ENCODE data around the gene KRTAP5-1.
"Not testable (repeated sequence)": the region's sequence is repeated elsewhere in the genome, so short reads cannot be mapped to it uniquely, and the experiment has no call there.

Gene KRTAP5-1

GRCh38 chr11:1586699-1587098 is 1.6 kb upstream of the KRTAP5-1 start:
- no peak overlapping the region for H3K4me3 ChIP-seq (replicated peaks; ENCODE audit: low read depth, low read length)
- DNase-seq (ENCODE audit: extremely low read depth, insufficient read length), result no peak
- H3K36me3 ChIP-seq (ENCODE audit: control insufficient read depth, insufficient read depth, low read length), result no peaks in the 10 kb centered on the region
- TF ChIP-seq, protein P1, sequence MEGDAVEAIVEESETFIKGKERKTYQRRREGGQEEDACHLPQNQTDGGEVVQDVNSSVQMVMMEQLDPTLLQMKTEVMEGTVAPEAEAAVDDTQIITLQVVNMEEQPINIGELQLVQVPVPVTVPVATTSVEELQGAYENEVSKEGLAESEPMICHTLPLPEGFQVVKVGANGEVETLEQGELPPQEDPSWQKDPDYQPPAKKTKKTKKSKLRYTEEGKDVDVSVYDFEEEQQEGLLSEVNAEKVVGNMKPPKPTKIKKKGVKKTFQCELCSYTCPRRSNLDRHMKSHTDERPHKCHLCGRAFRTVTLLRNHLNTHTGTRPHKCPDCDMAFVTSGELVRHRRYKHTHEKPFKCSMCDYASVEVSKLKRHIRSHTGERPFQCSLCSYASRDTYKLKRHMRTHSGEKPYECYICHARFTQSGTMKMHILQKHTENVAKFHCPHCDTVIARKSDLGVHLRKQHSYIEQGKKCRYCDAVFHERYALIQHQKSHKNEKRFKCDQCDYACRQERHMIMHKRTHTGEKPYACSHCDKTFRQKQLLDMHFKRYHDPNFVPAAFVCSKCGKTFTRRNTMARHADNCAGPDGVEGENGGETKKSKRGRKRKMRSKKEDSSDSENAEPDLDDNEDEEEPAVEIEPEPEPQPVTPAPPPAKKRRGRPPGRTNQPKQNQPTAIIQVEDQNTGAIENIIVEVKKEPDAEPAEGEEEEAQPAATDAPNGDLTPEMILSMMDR (IDR thresholded peaks at IDR 0.05; ENCODE audit: insufficient read depth, low read length, poor library complexity, severe bottlenecking), result no peak
- H3K27me3 ChIP-seq (replicated peaks; ENCODE audit: control insufficient read depth, insufficient read depth, low read length), result no peaks in the 10 kb centered on the region; the same call in 1 of the 2 replicates

- not testable (repeated sequence) for H3K36me3 ChIP-seq (ENCODE audit: control insufficient read depth, insufficient read depth, low read length); DNase-seq (ENCODE audit: extremely low read depth, insufficient read length); H3K4me3 ChIP-seq (replicated peaks; ENCODE audit: low read depth, low read length); H3K27me3 ChIP-seq (replicated peaks; ENCODE audit: control insufficient read depth, insufficient read depth, low read length)
These were observed 2.2 kb downstream of the KRTAP5-1 start for GRCh38 chr11:1582909-1583308.

DNA sequence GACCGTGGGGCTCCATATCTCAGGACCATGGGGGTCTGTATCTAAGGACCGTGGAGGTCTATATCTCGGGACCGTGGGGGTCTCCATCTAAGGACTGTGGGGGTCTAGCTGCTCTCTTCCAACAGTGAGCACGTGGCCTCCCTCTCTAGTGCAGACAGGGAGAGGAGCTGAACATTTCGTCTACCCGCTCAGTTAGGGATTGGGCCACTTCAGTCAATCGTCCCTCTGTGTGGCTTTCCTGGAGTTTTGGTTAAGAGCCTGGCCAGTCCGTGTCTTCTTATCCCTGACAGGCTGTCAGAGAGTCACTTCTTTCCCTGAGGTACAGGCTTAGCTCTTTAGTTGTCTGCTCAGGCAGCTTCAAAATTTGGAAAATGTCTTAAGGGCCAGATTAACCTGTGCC is 3.1 kb downstream of the KRTAP5-1 start:
- DNase-seq (ENCODE audit: extremely low read depth, insufficient read length), result no peak
- TF ChIP-seq, protein P1 (IDR thresholded peaks at IDR 0.05; ENCODE audit: insufficient read depth, low read length, poor library complexity, severe bottlenecking), result no peak
- no peak overlapping the region for H3K4me3 ChIP-seq (replicated peaks; ENCODE audit: low read depth, low read length)
- no peaks in the 10 kb centered on the region for H3K27me3 ChIP-seq (replicated peaks; ENCODE audit: control insufficient read depth, insufficient read depth, low read length)
- H3K36me3 ChIP-seq (ENCODE audit: control insufficient read depth, insufficient read depth, low read length), result no peaks in the 10 kb centered on the region

- H3K36me3 ChIP-seq (ENCODE audit: control insufficient read depth, insufficient read depth, low read length), result no peaks in the 10 kb centered on the region
- DNase-seq (ENCODE audit: extremely low read depth, insufficient read length), result no peak
- H3K4me3 ChIP-seq (replicated peaks; ENCODE audit: low read depth, low read length), result no peak overlapping the region
- TF ChIP-seq, protein P1 (IDR thresholded peaks at IDR 0.05; ENCODE audit: insufficient read depth, low read length, poor library complexity, severe bottlenecking), result no peak
- peaks cover 4% of the 10 kb centered on the region; the same call in 1 of the 2 replicates for H3K27me3 ChIP-seq (replicated peaks; ENCODE audit: control insufficient read depth, insufficient read depth, low read length)
These were observed 8.3 kb downstream of the KRTAP5-1 start for GRCh38 chr11:1576825-1577224.

GRCh38 chr11:1575756-1576155 is 9.3 kb downstream of the KRTAP5-1 start:
- H3K27me3 ChIP-seq (replicated peaks; ENCODE audit: control insufficient read depth, insufficient read depth, low read length); DNase-seq (ENCODE audit: extremely low read depth, insufficient read length); H3K4me3 ChIP-seq (replicated peaks; ENCODE audit: low read depth, low read length); H3K36me3 ChIP-seq (ENCODE audit: control insufficient read depth, insufficient read depth, low read length): not testable (repeated sequence)

GRCh38 chr11:1574933-1575242 is 10.2 kb downstream of the KRTAP5-1 start:
- TF ChIP-seq, protein P1 (IDR thresholded peaks at IDR 0.05; ENCODE audit: insufficient read depth, low read length, poor library complexity, severe bottlenecking), result no peak
- no peaks in the 10 kb centered on the region for H3K36me3 ChIP-seq (ENCODE audit: control insufficient read depth, insufficient read depth, low read length)
- H3K4me3 ChIP-seq (replicated peaks; ENCODE audit: low read depth, low read length), result no peak overlapping the region
- no peak for DNase-seq (ENCODE audit: extremely low read depth, insufficient read length)
- H3K27me3 ChIP-seq (replicated peaks; ENCODE audit: control insufficient read depth, insufficient read depth, low read length), result peaks cover 4% of the 10 kb centered on the region; the same call in 1 of the 2 replicates

DNA sequence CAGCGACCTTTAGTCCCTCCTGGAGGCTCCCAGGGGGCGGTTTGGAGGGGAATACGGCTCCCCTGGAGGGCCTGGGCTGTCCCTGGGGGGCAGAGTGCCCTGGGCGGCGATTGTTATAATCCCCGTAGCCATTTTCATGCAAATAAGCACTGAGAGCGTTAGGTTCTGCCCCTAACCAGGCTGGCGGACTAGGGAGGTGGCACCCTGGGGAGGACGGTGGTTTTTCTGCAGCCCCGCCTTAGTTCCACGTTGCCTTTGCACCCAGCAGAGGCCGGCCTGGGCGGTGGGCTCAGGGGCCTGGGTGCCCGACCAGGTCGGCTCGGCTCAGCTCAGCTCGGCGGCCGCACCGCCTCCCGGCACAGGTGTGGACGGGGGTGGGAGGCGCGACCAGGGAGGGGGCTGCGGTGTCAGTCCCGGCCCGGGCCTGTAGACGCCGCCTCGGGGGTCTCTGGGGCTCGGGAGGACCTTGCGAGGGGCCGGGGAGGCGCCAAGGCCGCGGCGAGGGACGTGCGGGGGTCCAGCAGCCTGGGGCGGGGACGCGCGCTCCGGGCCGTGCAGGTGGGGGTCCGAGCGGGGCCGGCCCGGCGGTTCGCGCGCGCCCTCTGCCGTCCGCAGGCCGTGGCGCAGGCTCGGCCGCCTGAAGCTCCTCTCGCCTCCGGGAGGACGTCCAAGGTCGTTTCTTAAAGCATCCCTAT is 10.7 kb downstream of the KRTAP5-1 start:
- H3K4me3 ChIP-seq (replicated peaks; ENCODE audit: low read depth, low read length), result no peak overlapping the region; the same call in 1 of the 2 replicates
- TF ChIP-seq, protein P1 (IDR thresholded peaks at IDR 0.05; ENCODE audit: insufficient read depth, low read length, poor library complexity, severe bottlenecking), result peak; percentile 56
- H3K36me3 ChIP-seq (ENCODE audit: control insufficient read depth, insufficient read depth, low read length), result no peaks in the 10 kb centered on the region
- peak; percentile 45 for DNase-seq (ENCODE audit: extremely low read depth, insufficient read length)
- peaks cover 4% of the 10 kb centered on the region; the same call in 1 of the 2 replicates for H3K27me3 ChIP-seq (replicated peaks; ENCODE audit: control insufficient read depth, insufficient read depth, low read length)

Measured in GM06990 (cell line).